T47D (cell line): ENCODE measurements around the gene FNDC10.
A peak's percentile ranks its signal among the peaks of the same experiment; 100 is the strongest.

ENCODE experiments used
- DNase-seq, 2 experiments: peaks; one replicate each; pipeline versions ENCODE4 v3.0.0 to v3.0.0-alpha.2; 2011 to 2012; ENCODE audit warnings: low read depth in 1 of 2, low spot score in 1 of 2
- JUND ChIP-seq: IDR thresholded peaks from 2 replicates; pipeline ENCODE4 v1.6.1; 2012; ENCODE audit warnings: low read depth
- in situ Hi-C: cut with HindIII; loops from 2 replicates; pipeline ENCODE4 v1.10.0; 2016; ENCODE audit warnings: low sequenced_read_pairs, low pct_unique_long_range_greater_than_20kb

FNDC10 gene

GRCh38 chr1:1556505-1556904, 43.4 kb downstream of the FNDC10 start:
- no peak for DNase-seq
- in situ Hi-C loops: no loop called here
- no peak for TF ChIP-seq JUND

- no peak for TF ChIP-seq JUND
Observed at GRCh38 chr1:1554926-1555915, 44.7 kb downstream of the FNDC10 start.

GRCh38 chr1:1554550-1554925, 45.4 kb downstream of the FNDC10 start:
- in situ Hi-C loops: no loop called here
- no peak for DNase-seq

More at GRCh38 chr1:1554926-1555915, 44.7 kb downstream of the FNDC10 start:
- in situ Hi-C loops: no loop called here
- no peak for DNase-seq

GRCh38 chr1:1553821-1554494, 46.0 kb downstream of the FNDC10 start:
- no peak for TF ChIP-seq JUND
- in situ Hi-C loops: no loop called here

More at GRCh38 chr1:1554550-1554925, 45.4 kb downstream of the FNDC10 start:
- TF ChIP-seq JUND: no peak

GRCh38 chr1:1552263-1552639, 47.7 kb downstream of the FNDC10 start:
- no peak for TF ChIP-seq JUND
- in situ Hi-C loops: no loop called here
- DNase-seq: no peak

More at GRCh38 chr1:1553821-1554494, 46.0 kb downstream of the FNDC10 start:
- no peak for DNase-seq

- TF ChIP-seq JUND: no peak
- in situ Hi-C loops: no loop called here
- DNase-seq: no peak
Observed at GRCh38 chr1:1551524-1552262, 48.2 kb downstream of the FNDC10 start.

- DNase-seq: peak in 1 of 2 experiments; percentile 48
Observed at GRCh38 chr1:1550591-1551432, 49.1 kb downstream of the FNDC10 start.

GRCh38 chr1:1550087-1550486, 49.8 kb downstream of the FNDC10 start:
- TF ChIP-seq JUND: no peak
- in situ Hi-C loops: no loop called here
- no peak for DNase-seq

More at GRCh38 chr1:1550591-1551432, 49.1 kb downstream of the FNDC10 start:
- TF ChIP-seq JUND: no peak
- in situ Hi-C loops: no loop called here

- in situ Hi-C loops: no loop called here
- TF ChIP-seq JUND: no peak
- no peak for DNase-seq
Observed at GRCh38 chr1:1548591-1548990, 51.3 kb downstream of the FNDC10 start.
